Bone marrow (tissue), 2 donors: ENCODE measurements around the gene AGRP.
A peak's percentile ranks its signal among the peaks of the same experiment; 100 is the strongest.
"Not testable (repeated sequence)": the region's sequence is repeated elsewhere in the genome, so short reads cannot be mapped to it uniquely, and the experiment has no call there.

Source experiments
- DNase-seq, 2 donors: peaks; one replicate each; lab custom pipeline; 2025; lab: John Stamatoyannopoulos, UW

AGRP gene

GRCh38 chr16:67504031-67505021, 21.0 kb upstream of the AGRP start:
- peak in 1 of 2 donors; percentile 17 for DNase-seq

- DNase-seq = no peak
Measured at GRCh38 chr16:67499106-67499505, 15.8 kb upstream of the AGRP start.

GRCh38 chr16:67490335-67491096, 7.2 kb upstream of the AGRP start:
- no peak for DNase-seq

- DNase-seq = no peak
Measured at GRCh38 chr16:67489401-67490083, 6.2 kb upstream of the AGRP start.

- not testable (repeated sequence) for DNase-seq
Measured at GRCh38 chr16:67487561-67487960, 4.2 kb upstream of the AGRP start.

- peak in 1 of 2 donors; percentile 17 for DNase-seq
Measured at GRCh38 chr16:67486805-67487204, 3.5 kb upstream of the AGRP start.

GRCh38 chr16:67483731-67484525, 581 bp upstream of the AGRP start:
- no peak for DNase-seq

- DNase-seq = no peak
Measured at GRCh38 chr16:67482233-67482924, 968 bp downstream of the AGRP start.

- no peak for DNase-seq
Measured at GRCh38 chr16:67481561-67482232, 1.6 kb downstream of the AGRP start.

GRCh38 chr16:67480833-67481560, 2.4 kb downstream of the AGRP start, which contains the start of gene ATP6V0D1:
Gene ATP6V0D1 (minus strand): TSS chr16:67481157. CDS start chr16:67481086, 71 bp downstream.
- peak; percentile 95 to 96 for DNase-seq

GRCh38 chr16:67477960-67478554, 5.3 kb downstream of the AGRP start:
- no peak for DNase-seq

GRCh38 chr16:67474551-67475455, 8.5 kb downstream of the AGRP start:
- no peak for DNase-seq

GRCh38 chr16:67471758-67472384, 11.5 kb downstream of the AGRP start:
- no peak for DNase-seq

GRCh38 chr16:67470359-67470758, 13.0 kb downstream of the AGRP start:
- no peak for DNase-seq

- DNase-seq = no peak
Measured at GRCh38 chr16:67468731-67469130, 14.6 kb downstream of the AGRP start.

- DNase-seq = no peak
Measured at GRCh38 chr16:67466581-67466980, 16.8 kb downstream of the AGRP start.

- no peak for DNase-seq
Measured at GRCh38 chr16:67464565-67464964, 18.8 kb downstream of the AGRP start.
